GM08714 (cell line): ENCODE data around the gene GLIS1.

Experiments used
- H3K4me3 ChIP-seq: fragments of 200-500 bp; sonication (Bioruptor generic); 2 replicates; pipeline ENCODE4 v1.5.1; 2014; ENCODE audit warnings: mild to moderate bottlenecking, low read length, inconsistent platforms
- ZNF274 ChIP-seq: IDR thresholded peaks from 2 replicates; pipeline ENCODE4 v1.6.1; 2012; ENCODE audit warnings: mild to moderate bottlenecking, low read depth, low read length

Gene GLIS1

DNA sequence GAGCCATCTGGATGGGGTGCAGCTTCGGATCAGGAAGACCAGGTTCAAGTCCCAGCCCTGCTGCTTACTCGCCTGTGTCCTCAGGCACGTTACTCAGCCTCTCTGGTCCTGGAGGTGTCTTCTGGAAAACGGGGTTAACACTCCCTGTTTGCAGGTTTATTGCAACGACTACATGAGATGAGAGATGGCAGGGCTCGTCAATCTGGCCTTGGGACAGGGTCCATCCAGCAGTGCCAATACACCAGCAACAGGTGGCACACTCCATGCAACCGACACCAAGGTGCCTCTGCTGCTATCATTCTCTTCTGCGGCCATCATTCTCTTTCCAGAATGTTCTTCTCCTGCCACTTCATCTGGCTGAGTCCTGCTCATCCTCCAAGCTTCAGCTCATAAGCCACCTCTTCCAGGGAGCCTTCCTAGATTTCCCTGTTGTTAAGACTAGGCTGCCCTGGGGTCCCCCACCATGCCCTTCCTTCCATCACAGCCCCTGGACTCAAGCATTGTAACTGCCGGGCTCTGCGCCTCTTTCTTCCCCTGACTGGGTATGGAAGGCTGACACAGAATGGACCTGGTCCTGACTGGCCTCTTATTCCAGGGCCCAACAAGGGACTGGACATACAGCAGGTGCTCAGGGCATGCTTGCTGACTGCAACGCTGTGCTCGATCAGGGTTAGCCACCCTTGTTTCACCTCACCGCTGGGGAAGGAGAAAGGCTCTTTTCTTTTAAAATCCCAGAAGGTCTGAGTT is 192.4 kb downstream of the GLIS1 start:
- TF ChIP-seq ZNF274: no peak
- no peak overlapping the region for H3K4me3 ChIP-seq

DNA sequence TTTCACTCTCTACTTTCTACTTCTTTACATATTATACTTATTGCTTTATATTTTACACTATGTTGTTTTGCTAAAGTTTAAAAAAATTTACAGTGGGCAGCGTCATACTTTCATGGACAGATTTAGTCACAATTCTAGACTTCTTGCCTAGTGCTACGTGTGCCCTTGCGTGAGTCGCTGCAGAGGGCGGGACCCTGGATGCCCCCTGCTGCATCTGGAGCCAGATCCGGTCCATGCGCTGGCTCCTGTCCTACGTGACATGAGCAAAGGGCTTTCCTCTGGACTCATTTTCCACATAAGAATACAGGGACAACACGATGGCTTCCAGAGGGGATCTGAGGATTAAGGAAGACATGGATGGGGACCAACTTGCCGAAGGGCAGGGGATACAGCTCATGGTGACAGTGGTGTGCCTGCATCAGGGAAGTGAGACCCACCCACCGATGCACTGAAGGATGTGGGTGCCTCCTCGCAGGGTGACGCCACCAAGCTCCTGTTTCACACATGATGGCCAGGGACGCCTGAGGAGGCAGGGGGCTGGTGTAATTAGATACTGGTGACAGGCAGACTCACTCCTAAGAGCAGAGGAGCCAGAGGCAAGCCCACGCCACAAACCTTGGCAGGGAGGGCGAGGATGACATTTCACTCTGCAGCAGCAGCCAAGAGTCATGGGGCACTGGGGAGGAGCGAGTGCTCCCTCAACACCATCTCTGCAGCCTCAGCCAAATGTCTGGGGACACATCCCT is 193.1 kb downstream of the GLIS1 start:
- no peak overlapping the region for H3K4me3 ChIP-seq
- no peak for TF ChIP-seq ZNF274

DNA sequence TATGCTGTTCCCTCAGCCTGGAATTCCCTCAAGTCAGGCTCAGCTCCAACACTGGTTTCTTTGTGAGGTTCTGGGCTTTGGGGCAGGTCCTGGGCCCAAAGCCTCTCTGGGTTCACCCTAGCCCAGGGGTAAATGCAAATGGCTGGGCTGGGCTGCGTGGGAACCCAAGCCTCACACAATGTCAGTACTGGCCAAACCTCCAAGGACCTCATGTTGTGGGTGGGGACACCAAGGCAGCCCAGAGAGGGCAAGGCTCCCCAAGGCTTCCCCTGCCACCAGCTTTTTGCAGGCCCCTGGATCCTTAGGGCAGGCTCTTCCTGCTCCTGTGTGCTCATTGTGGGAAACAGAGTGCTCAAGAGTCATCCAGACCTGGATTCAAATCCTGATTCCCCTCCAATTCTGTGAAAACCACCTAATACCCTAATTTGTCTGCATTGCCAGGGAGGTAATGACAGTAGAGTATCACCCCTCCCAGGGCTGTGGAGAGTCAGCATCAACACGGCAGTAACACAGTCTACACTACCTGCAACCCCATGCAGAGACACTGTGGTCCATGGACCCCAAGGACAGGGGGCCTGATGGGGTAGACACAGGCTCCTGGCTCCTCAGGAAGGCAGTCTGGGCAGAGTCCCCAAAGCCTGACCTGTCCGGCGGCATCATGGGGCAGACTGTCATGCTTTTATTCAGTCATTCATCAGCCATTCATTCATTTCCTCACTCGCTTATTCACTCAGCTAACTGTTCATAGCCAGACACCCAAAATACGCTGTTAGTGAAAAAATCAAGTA is 194.0 kb downstream of the GLIS1 start:
- H3K4me3 ChIP-seq: no peak overlapping the region
- no peak for TF ChIP-seq ZNF274

DNA sequence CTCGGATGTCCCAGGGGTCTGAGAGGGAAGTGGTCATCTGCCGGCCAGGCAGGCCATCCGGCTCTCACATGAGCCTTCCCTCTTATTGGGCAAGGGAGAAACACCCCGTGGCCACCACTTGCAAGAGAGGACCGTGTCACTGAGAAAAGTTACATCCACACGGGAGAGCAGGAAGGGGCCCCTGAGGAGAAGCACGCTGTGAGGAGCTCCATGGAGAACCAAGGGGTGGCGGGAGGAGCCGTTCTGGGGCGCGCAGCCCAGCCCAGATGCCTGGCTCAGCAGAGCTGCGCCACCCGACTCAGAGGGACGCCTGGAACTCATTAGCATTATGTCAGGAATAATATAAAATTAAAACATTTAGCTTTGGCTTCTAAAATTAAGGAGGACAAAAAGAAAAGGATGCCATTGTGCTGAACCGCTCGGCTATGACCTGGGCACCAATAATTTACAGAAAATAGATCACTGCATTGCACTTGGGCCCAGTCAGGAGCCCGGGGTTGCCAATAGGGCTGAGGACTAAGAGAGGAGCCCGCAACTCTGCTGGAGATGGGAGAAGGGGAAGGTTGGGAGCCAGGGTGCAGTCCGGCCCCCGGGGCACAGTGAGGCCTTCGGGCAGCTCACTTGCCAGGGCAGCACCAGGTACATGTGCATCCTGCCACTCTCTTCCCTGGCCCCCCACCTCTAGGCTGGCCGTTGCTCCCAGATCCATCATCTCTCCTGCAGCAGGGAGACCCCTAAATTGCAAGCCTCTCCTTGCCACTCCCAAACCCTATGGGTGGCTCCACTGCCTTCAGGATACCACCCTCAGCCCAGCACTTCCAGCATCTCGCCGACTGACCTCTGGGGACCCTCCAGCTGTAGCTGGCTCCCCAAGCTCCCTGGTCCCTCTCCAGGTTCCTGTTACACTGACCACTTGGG is 194.9 kb downstream of the GLIS1 start:
- no peak for TF ChIP-seq ZNF274
- H3K4me3 ChIP-seq: no peak overlapping the region

DNA sequence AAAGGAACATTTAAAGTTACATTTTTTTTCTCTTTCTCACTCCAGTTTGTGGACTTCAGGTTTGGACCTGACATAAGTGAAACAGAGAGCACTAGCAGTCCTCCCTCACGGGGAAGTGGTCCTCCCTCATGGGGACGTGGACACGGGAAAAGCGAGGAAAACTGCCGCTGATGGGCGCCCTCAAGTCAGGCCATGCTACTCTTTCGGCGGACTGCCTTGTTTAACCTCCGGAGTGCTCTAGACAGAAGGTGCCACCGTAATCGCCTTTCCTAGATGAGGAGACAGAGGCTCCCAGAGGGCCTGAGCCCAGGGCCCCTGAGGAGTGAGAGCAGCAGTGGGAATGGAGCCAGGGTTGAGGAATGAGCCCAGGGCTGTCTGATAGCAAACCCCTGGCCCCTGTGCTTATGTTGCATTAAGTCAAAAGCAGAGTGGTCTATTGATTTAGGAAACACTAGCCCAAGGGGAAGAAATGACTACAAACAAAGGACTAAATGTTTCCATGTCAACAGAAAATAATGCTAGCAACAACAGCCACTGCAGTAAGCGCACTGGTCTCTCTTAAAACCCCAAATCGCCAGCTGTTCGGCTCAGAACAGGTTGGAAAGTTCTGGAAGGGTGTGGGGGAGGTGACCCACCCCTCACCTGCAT is 195.7 kb downstream of the GLIS1 start:
- no peak overlapping the region for H3K4me3 ChIP-seq
- TF ChIP-seq ZNF274: no peak

DNA sequence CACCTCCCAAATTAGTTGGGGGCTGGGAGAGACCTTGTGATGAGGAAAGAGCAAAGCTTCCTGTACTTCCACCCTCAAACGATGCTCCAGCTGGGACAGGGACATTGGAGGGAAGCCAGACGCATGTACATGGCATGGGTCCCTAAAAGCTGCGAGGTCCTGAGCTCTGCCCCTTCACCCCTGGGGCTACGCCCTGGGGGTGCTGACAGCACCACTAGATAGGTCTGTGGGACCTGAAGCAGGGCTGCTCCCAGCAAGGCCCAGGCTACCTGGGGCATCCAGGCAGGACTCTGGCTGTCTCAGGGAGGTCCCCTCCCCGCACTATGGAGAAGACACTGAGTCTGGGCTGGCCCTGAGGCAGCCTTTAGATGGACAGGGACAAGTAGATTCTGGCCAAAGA is 196.4 kb downstream of the GLIS1 start:
- TF ChIP-seq ZNF274: no peak
- H3K4me3 ChIP-seq: no peak overlapping the region

DNA sequence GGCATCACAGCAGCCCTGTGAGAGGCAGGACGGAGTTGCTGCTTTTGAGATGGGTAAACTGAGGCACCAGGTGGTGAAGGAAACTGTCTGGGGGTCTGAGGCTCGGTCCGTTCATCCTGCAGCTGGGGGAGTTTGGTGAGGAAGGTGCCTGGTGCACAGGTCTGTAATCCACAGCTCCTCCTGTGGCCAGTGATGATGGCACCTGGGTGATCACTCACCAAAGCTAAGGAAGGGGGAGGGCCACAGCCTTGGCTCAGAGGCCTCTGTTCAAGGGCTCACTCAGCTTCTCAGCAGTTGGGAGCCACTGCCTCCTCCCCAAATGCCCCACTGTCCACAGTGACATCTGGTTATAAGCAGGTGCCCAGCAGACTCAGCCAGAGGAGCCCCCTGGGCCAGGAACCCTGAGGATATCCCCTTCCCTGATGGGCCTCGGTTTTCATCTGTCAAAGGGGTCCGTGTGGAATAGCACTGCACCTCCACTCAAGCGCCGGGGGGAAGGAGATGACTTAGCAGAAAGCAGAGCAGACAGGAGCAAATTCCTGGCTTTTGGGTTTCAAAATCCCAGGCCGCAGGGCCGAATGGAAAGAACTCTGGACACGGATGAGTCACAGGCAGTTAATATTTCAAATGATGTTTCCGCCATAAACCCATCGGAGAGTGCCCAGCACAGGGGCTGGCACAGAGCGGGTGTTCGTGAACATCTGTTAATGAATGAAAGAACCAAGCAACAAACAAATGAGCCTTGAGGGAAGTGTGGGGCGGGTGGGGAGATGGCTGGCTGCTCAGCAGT is 197.0 kb downstream of the GLIS1 start:
- no peak overlapping the region for H3K4me3 ChIP-seq
- TF ChIP-seq ZNF274: no peak

DNA sequence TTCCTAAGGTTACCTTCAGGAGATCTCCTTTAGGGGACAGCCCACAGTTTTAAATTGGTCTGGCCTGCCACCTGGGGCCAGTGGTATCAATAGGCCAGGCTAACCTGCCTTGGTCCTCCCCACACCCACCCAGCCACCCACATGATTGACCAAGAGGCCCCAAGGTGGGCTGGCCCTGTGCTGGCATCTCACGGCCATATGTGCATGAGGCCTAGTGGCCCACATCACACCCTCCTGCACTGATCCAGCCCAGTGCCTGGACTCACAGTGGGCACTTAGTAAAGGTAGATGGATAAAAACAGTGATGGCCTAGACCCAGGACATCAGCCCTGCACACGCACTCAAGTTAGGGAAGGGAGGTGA is 197.7 kb downstream of the GLIS1 start:
- no peak overlapping the region for H3K4me3 ChIP-seq

DNA sequence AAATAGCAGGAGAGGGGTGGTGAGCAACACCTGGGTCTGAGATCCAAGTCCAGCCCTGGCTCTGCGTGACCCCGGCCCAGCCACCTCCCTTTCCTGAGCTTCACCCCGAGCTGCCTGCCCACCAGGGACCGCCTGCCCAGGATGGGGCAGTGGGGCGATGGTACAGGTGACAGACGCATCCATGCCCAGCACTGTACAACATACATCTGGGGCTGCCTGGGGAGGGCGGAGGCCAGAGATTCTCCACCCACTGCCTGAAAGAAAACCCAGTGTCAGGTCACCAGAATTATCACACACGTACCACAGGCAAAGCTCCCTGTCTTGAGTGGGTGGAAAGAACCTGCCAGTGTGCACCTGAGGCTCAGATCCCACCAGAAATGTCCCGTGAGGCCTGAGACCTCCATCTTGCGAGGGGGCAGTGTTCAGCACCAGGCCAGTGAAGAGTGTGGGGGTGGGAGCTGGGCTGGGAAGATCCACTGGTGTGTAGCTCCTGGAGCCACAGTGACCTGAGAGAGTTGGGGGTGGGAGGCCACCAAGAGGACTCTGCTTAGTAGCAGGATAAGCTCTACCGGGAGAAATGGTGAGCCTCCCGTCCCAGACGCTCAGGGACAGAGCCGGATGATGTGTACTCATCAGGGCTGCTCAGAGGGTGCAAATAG is 198.2 kb downstream of the GLIS1 start:
- no peak for TF ChIP-seq ZNF274
- H3K4me3 ChIP-seq: no peak overlapping the region

More for the DNA sequence above, 197.7 kb downstream of the GLIS1 start:
- no peak for TF ChIP-seq ZNF274

DNA sequence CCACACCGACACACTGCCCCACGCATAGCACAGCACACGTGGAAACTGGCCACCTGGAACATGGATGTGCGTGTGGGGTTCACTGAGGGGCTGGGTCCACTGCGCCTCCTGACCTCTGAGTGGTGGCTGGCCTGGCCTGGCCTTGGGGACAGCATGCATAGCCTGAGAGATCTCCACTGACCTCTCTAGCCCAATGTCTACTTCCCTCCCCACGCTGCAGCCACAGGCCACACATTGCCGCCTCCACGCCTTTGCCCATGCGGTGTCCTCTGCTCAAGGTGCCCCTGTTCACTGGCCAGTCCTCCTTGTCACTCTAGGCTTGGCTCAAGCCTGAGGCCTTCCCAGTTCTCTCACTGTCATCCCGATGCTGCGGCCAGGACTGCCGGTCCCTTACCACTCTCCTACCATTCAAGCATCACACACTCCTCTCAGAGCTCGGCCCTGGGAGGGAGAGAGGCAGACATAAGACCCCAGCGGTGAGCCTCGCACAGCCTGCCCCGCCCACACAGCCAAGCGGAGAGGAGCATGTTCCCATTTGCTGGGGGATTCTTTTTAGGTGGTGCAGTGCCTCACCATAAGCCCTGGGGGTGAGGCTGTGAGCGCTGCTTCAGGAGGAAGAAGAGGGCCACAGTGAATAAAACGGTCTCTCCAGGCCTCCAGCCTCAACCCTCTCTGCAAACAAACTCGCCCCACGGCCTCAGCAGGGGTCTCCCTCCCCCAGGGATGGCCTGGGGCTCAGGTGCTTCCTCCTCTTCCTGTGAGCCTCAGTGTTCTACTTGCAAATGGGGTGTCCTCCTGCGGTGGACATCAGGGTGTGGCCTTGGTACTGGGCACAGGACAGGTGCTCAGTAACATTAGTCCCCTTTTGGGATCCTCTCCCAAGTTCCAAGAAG is 199.0 kb downstream of the GLIS1 start:
- no peak for TF ChIP-seq ZNF274

DNA sequence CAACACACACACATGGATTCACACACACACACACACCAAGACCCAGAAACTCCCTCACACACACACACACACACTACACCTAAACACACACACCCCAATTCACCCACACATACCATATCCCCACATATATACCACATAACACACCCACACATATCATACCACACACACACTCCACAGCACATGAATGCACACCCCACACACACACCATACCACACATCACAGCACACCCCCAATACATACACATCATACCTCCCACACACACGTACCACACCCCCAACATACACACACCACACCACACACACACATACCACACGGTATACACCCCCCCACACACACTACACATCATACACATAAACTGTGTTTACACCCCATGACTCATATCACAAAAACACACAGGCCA is 199.7 kb downstream of the GLIS1 start:
- TF ChIP-seq ZNF274: no peak
- H3K4me3 ChIP-seq: no peak overlapping the region

More for the DNA sequence above, 199.0 kb downstream of the GLIS1 start:
- no peak overlapping the region for H3K4me3 ChIP-seq
